ENCODE data around the gene CADPS2.
"Not testable (repeated sequence)": the region's sequence is repeated elsewhere in the genome, so short reads cannot be mapped to it uniquely, and the experiment has no call there.

CADPS2 gene

GRCh38 chr7:122290476-122290875, 595.8 kb downstream of the CADPS2 start:
- Mint-ChIP-seq H3K9me3 (peaks cover 4% of the 10 kb centered on the region), H3K36me3 (no peaks in the 10 kb centered on the region), H3K27me3 (no peaks in the 10 kb centered on the region), H3K4me3 (no peak overlapping the region), H3K27ac (no peak overlapping the region), H3K4me1 (no peaks in the 10 kb centered on the region)
- CTCF ChIA-PET: no interaction called here
- no peak for DNase-seq

- H3K4me1 Mint-ChIP-seq: no peaks in the 10 kb centered on the region
- DNase-seq: no peak
- H3K36me3 Mint-ChIP-seq: no peaks in the 10 kb centered on the region
- CTCF ChIA-PET: no interaction called here
- H3K27ac Mint-ChIP-seq: no peak overlapping the region
- H3K9me3 Mint-ChIP-seq: peaks cover 6% of the 10 kb centered on the region
- H3K27me3 Mint-ChIP-seq: no peaks in the 10 kb centered on the region
- no peak overlapping the region for H3K4me3 Mint-ChIP-seq
Measured at GRCh38 chr7:122289426-122289825, 596.8 kb downstream of the CADPS2 start.

- H3K4me3 Mint-ChIP-seq, H3K4me1 Mint-ChIP-seq, H3K9me3 Mint-ChIP-seq, H3K36me3 Mint-ChIP-seq, H3K27me3 Mint-ChIP-seq, DNase-seq, CTCF ChIA-PET, H3K27ac Mint-ChIP-seq: not testable (repeated sequence)
Measured at GRCh38 chr7:122284608-122285007, 601.7 kb downstream of the CADPS2 start.

- no peaks in the 10 kb centered on the region for H3K4me1 Mint-ChIP-seq
- no peak overlapping the region for H3K27ac Mint-ChIP-seq
- no peak overlapping the region for H3K4me3 Mint-ChIP-seq
- H3K36me3 Mint-ChIP-seq: no peaks in the 10 kb centered on the region
- no peak for DNase-seq
- CTCF ChIA-PET: no interaction called here
- H3K27me3 Mint-ChIP-seq: no peaks in the 10 kb centered on the region
- H3K9me3 Mint-ChIP-seq: no peaks in the 10 kb centered on the region
Measured at GRCh38 chr7:122273117-122273516, 613.1 kb downstream of the CADPS2 start.

GRCh38 chr7:122269241-122269640, 617.0 kb downstream of the CADPS2 start:
- DNase-seq: no peak
- Mint-ChIP-seq H3K9me3 (peaks cover 2% of the 10 kb centered on the region), H3K27ac (no peak overlapping the region), H3K36me3 (no peaks in the 10 kb centered on the region), H3K4me1 (no peaks in the 10 kb centered on the region), H3K4me3 (no peak overlapping the region), H3K27me3 (no peaks in the 10 kb centered on the region)
- CTCF ChIA-PET: no interaction called here
